Stomach (tissue), 9 donors: ENCODE data around the gene TNS1. TPM values are rescaled to one million over a fixed set of nuclear protein-coding genes. Genes with fewer than 3 reads are reported as not detected.

Experiments
- DNase-seq, 2 donors: peaks; one replicate each; pipeline versions ENCODE4 v3.0.0 to v3.0.0-alpha.2; 2013 to 2019
- H3K27ac ChIP-seq, 5 donors: fragments of 200-600 bp in 4 of 5; sonication (generic) in 4 of 5; one replicate each; pipeline ENCODE4 v1.5.1; 2013 to 2019; ENCODE audit warnings: mild to moderate bottlenecking in 1 of 5, moderate library complexity in 1 of 5
- H3K27me3 ChIP-seq, 3 donors: fragments of 200-600 bp; sonication (generic); one replicate each; pipeline ENCODE4 v1.5.1; 2017 to 2019; ENCODE audit warnings: mixed run types in 1 of 3
- H3K36me3 ChIP-seq, 4 donors: fragments of 200-600 bp; sonication (generic); 1 replicate in 3 of 4; 2 replicates in 1 of 4; pipeline ENCODE4 v1.5.1; 2016 to 2019
- H3K4me1 ChIP-seq, 4 donors: fragments of 200-600 bp; sonication (generic); one replicate each; pipeline ENCODE4 v1.5.1; 2016 to 2019
- H3K4me3 ChIP-seq, 4 donors: fragments of 200-600 bp; sonication (generic) in 3 of 4; one replicate each; pipeline ENCODE4 v1.5.1; 2016 to 2019; ENCODE audit warnings: mild to moderate bottlenecking in 1 of 4
- H3K9me3 ChIP-seq, 4 donors: fragments of 200-600 bp; sonication (generic); one replicate each; pipeline ENCODE4 v1.5.1; 2016 to 2019
- CTCF ChIP-seq, 7 experiments: fragments of 450-650 bp in 4 of 7; fragments of 200-600 bp in 3 of 7; sonication (generic) in 3 of 7; IDR thresholded peaks; one replicate each; pipeline ENCODE4 v1.5.1; 2016 to 2019; ENCODE audit warnings: antibody characterized with exemption in 7 of 7, control low read depth in 2 of 7, mild to moderate bottlenecking in 1 of 7
- EP300 ChIP-seq: sonication (generic); formaldehyde crosslinking; IDR thresholded peaks from one replicate; pipeline ENCODE4 v1.6.1; 2017; ENCODE audit warnings: antibody characterized with exemption
- POLR2A ChIP-seq, 4 donors: fragments of 450-650 bp; IDR thresholded peaks; one replicate each; pipeline ENCODE4 v1.6.1; 2016; ENCODE audit warnings: antibody characterized with exemption in 4 of 4, control low read depth in 2 of 4, mild to moderate bottlenecking in 1 of 4, moderate library complexity in 1 of 4
- POLR2AphosphoS5 ChIP-seq, 3 donors: sonication (generic); formaldehyde crosslinking; IDR thresholded peaks; one replicate each; pipeline ENCODE4 v1.6.1; 2016; ENCODE audit warnings: antibody characterized with exemption in 3 of 3
- WGBS, 5 donors: extraction: QIAGEN DNeasy Blood & Tissue Kit in 3 of 5; methylation state at CpG; one replicate each; pipeline versions ENCODE4 v1.1.5 to v1.1.7; 2013 to 2018; 5-methylcytosine and 5-hydroxymethylcytosine counted together
- intact Hi-C: fragments of 100-400 bp; cut with DNase I; formaldehyde crosslinking; loops from one replicate; pipeline ENCODE4 v1.15.1; 2023; ENCODE audit warnings: low total_unique reads
- polyA plus RNA-seq, 3 donors: library from polyadenylated mRNA; stranded (reverse); fragments of 200-250 nt; gene quantifications; one replicate each; pipeline ENCODE4 v1.2.3, GENCODE V29; 2013
- total RNA-seq, 5 donors: library from RNA; depleted of rRNA; stranded (reverse); fragments of >200 nt; gene quantifications; one replicate each; pipeline versions ENCODE4 v1.1.0 to v1.2.3, GENCODE V29; 2014 to 2016
- donor health status: healthy with polysubstance abuse.
- donor health status: Bipolar disorder and iron deficiency.
- donor health status: healthy.

Gene TNS1
- total and polyA plus RNA-seq, 8 donors: 18.5 to 682 (median 160) TPM

- intact Hi-C loops: no loop called here
- Histone ChIP-seq H3K9me3 (no peaks in the 10 kb centered on the region), H3K4me3 (no peak overlapping the region), H3K4me1 (peaks cover 18 to 48% (median 42%) of the 10 kb centered on the region in 4 donors), H3K27me3 (no peaks in the 10 kb centered on the region), H3K36me3 (no peaks in the 10 kb centered on the region), H3K27ac (peak overlapping the region in 1 of 5 donors; percentile 41)
- WGBS, 5 donors: 87 to 92% (median 89%) methylated on average over 7 of the region's 7 CpGs
- DNase-seq: no peak
- TF ChIP-seq EP300: no peak
- no peak for TF ChIP-seq POLR2AphosphoS5 (IDR thresholded peaks at IDR 0.05)
- no peak for TF ChIP-seq POLR2A (IDR thresholded peaks at IDR 0.05)
- TF ChIP-seq CTCF (IDR thresholded peaks at IDR 0.05): no peak
These were observed 23.4 kb upstream of the TNS1 start for GRCh38 chr2:218026244-218026643.

GRCh38 chr2:218024871-218025270 lies 22.1 kb upstream of the TNS1 start:
- H3K27ac ChIP-seq: no peak overlapping the region
- 89 to 100% (median 96%) methylated on average over 2 of the region's 2 CpGs for WGBS, 5 donors
- H3K9me3 ChIP-seq: no peaks in the 10 kb centered on the region
- DNase-seq: peak in 1 of 2 donors; percentile 2
- H3K4me3 ChIP-seq: no peak overlapping the region
- no peaks in the 10 kb centered on the region for H3K36me3 ChIP-seq
- H3K4me1 ChIP-seq: peaks cover 15 to 44% (median 37%) of the 10 kb centered on the region in 4 donors
- intact Hi-C loops: no loop called here
- H3K27me3 ChIP-seq: no peaks in the 10 kb centered on the region
- no peak for TF ChIP-seq CTCF (IDR thresholded peaks at IDR 0.05)
- TF ChIP-seq EP300: no peak
- TF ChIP-seq POLR2AphosphoS5 (IDR thresholded peaks at IDR 0.05): no peak
- TF ChIP-seq POLR2A (IDR thresholded peaks at IDR 0.05): no peak

- H3K27me3 ChIP-seq: no peaks in the 10 kb centered on the region
- H3K4me1 ChIP-seq: peaks cover 9 to 39% (median 32%) of the 10 kb centered on the region in 4 donors
- H3K27ac ChIP-seq: no peak overlapping the region
- no peak overlapping the region for H3K4me3 ChIP-seq
- TF ChIP-seq EP300: no peak
- TF ChIP-seq POLR2AphosphoS5 (IDR thresholded peaks at IDR 0.05): no peak
- TF ChIP-seq POLR2A (IDR thresholded peaks at IDR 0.05): no peak
- no peak for TF ChIP-seq CTCF (IDR thresholded peaks at IDR 0.05)
- no peaks in the 10 kb centered on the region for H3K9me3 ChIP-seq
- DNase-seq: peak in 1 of 2 donors; percentile 24
- H3K36me3 ChIP-seq: no peaks in the 10 kb centered on the region
- intact Hi-C loops: no loop called here
- 61 to 90% (median 77%) methylated on average over 2 of the region's 2 CpGs for WGBS, 5 donors
These were observed 21.5 kb upstream of the TNS1 start for GRCh38 chr2:218024336-218024735.

- no peaks in the 10 kb centered on the region for H3K9me3 ChIP-seq
- 70 to 85% (median 79%) methylated on average over 3 of the region's 3 CpGs for WGBS, 5 donors
- intact Hi-C loops: no loop called here
- H3K27ac ChIP-seq: no peak overlapping the region
- H3K4me3 ChIP-seq: no peak overlapping the region
- TF ChIP-seq POLR2A (IDR thresholded peaks at IDR 0.05) (no peak), EP300 (no peak), CTCF (IDR thresholded peaks at IDR 0.05) (no peak), POLR2AphosphoS5 (IDR thresholded peaks at IDR 0.05) (no peak)
- H3K4me1 ChIP-seq: peaks cover 2 to 32% (median 25%) of the 10 kb centered on the region in 4 donors
- no peaks in the 10 kb centered on the region for H3K36me3 ChIP-seq
- no peak for DNase-seq
- no peaks in the 10 kb centered on the region for H3K27me3 ChIP-seq
These were observed 20.8 kb upstream of the TNS1 start for GRCh38 chr2:218023636-218024035.
